Astrocyte (in vitro differentiated cells and primary cell): Measurements from ENCODE around the gene PLEKHM2.

Source experiments
- CTCF ChIP-seq: IDR thresholded peaks from 2 replicates; pipeline ENCODE4 v1.5.1; 2011; ENCODE audit warnings: low read depth, mild to moderate bottlenecking, inconsistent platforms, low read length, moderate library complexity; ENCODE audit not compliant: insufficient read depth
- EZH2 ChIP-seq: IDR thresholded peaks from 2 replicates; pipeline ENCODE4 v1.6.1; 2012; ENCODE audit warnings: mild to moderate bottlenecking, low read length, inconsistent platforms; ENCODE audit not compliant: insufficient read depth

- no peak for TF ChIP-seq CTCF
- no peak for TF ChIP-seq EZH2
Observed at GRCh38 chr1:15692121-15692682, 8.1 kb downstream of the PLEKHM2 start.
